Spleen (tissue), 11 donors: Measurements from ENCODE around the gene GGTLC2. TPM values are rescaled to one million over a fixed set of nuclear protein-coding genes. Genes with fewer than 3 reads are reported as not detected.
A peak's percentile ranks its signal among the peaks of the same experiment; 100 is the strongest.

Experiments
- DNase-seq: peaks from one replicate; pipeline ENCODE4 v3.0.0-alpha.2; 2020
- H3K27ac ChIP-seq, 8 donors: fragments of 200-600 bp; sonication (generic) in 7 of 8; 1 replicate in 4 of 8; 2 replicates in 4 of 8; pipeline versions ENCODE4 v1.5.0 to v1.8.0; 2016 to 2021; ENCODE audit warnings: inconsistent platforms in 4 of 8, mild to moderate bottlenecking in 4 of 8, moderate library complexity in 1 of 8
- H3K27me3 ChIP-seq, 7 donors: fragments of 200-600 bp; sonication (generic) in 6 of 7; replicated peaks in 1 of 7; 1 replicate in 4 of 7; 2 replicates in 3 of 7; pipeline versions ENCODE4 v1.5.0 to v1.8.0; 2016 to 2021; ENCODE audit warnings: inconsistent platforms in 3 of 7, mild to moderate bottlenecking in 1 of 7
- H3K36me3 ChIP-seq, 6 donors: fragments of 200-600 bp; sonication (generic) in 5 of 6; 1 replicate in 4 of 6; 2 replicates in 2 of 6; pipeline versions ENCODE4 v1.5.0 to v1.8.0; 2016 to 2021; ENCODE audit warnings: inconsistent platforms in 2 of 6
- H3K4me1 ChIP-seq, 6 donors: fragments of 200-600 bp; sonication (generic) in 5 of 6; 1 replicate in 3 of 6; 2 replicates in 3 of 6; pipeline versions ENCODE4 v1.5.0 to v1.8.0; 2016 to 2021; ENCODE audit warnings: inconsistent platforms in 3 of 6
- H3K4me3 ChIP-seq, 8 donors: fragments of 200-600 bp; sonication (generic) in 7 of 8; 1 replicate in 4 of 8; 2 replicates in 4 of 8; pipeline versions ENCODE4 v1.5.0 to v1.8.0; 2016 to 2021; ENCODE audit warnings: inconsistent platforms in 4 of 8, mild to moderate bottlenecking in 4 of 8, moderate library complexity in 2 of 8
- H3K9me3 ChIP-seq, 8 donors: fragments of 200-600 bp; sonication (generic) in 7 of 8; 1 replicate in 4 of 8; 2 replicates in 4 of 8; pipeline versions ENCODE4 v1.5.0 to v1.8.0; 2016 to 2021; ENCODE audit warnings: inconsistent platforms in 4 of 8
- CTCF ChIP-seq, 11 experiments: fragments of 200-600 bp in 7 of 11; fragments of 450-650 bp in 4 of 11; sonication (generic) in 4 of 11; IDR thresholded peaks in 8 of 11; conservative IDR thresholded peaks in 3 of 11; 1 replicate in 7 of 11; 2 replicates in 4 of 11; pipeline versions ENCODE4 v1.4.0 to v1.8.0; 2016 to 2021; ENCODE audit warnings: antibody characterized with exemption in 11 of 11, inconsistent platforms in 4 of 11, mild to moderate bottlenecking in 1 of 11
- POLR2A ChIP-seq, 3 donors: fragments of 450-650 bp; IDR thresholded peaks; one replicate each; pipeline ENCODE4 v1.5.1; 2017; ENCODE audit warnings: antibody characterized with exemption in 3 of 3, mild to moderate bottlenecking in 1 of 3
- POLR2AphosphoS5 ChIP-seq, 3 donors: sonication (generic); formaldehyde crosslinking; IDR thresholded peaks; one replicate each; pipeline ENCODE4 v1.5.1; 2017; ENCODE audit warnings: antibody characterized with exemption in 3 of 3
- WGBS, 5 donors: extraction: QIAGEN DNeasy Blood & Tissue Kit in 3 of 5; methylation state at CpG; one replicate each; pipeline versions ENCODE4 v1.1.5 to v1.1.7; 2013 to 2018; 5-methylcytosine and 5-hydroxymethylcytosine counted together
- intact Hi-C: fragments of 100-400 bp; cut with DNase I; formaldehyde crosslinking; loops from one replicate; pipeline ENCODE4 v1.15.0; 2023; ENCODE audit warnings: low total_unique reads
- polyA plus RNA-seq, 3 donors: library from polyadenylated mRNA; stranded (reverse); fragments of 200-250 nt; gene quantifications; one replicate each; pipeline ENCODE4 v1.2.1, GENCODE V29; 2013
- total RNA-seq, 7 donors: library from RNA; depleted of rRNA in 3 of 7; stranded (reverse); fragments of >200 nt in 3 of 7; fragmentation: NEBNext Ultra II Directional in 4 of 7; extraction: Animal tissue kit (Norgen Biotek cat#: 25700) in 4 of 7; gene quantifications; one replicate each; pipeline versions ENCODE4 v1.1.0 to v1.2.1, GENCODE V29; 2016 to 2021
- donor health status: healthy with polysubstance abuse.
- donor health status: DM: no; HTN: no; CAD: no; lungs with moderate emphysema.
- donor health status: DM: no; HTN: no; CAD: no.
- donor health status: Bipolar disorder and iron deficiency.
- donor health status: healthy.
- donor health status: DM: no; HTN: no; CAD: no.
- donor health status: DM: yes; HTN: yes; CAD: no.

Gene GGTLC2
- total and polyA plus RNA-seq, 10 donors, result not detected

- intact Hi-C loops, result no loop called here
- peaks cover 0 to 9% (median 3%) of the 10 kb centered on the region in 8 donors for H3K9me3 ChIP-seq
- no peak overlapping the region for H3K4me3 ChIP-seq
- no peaks in the 10 kb centered on the region for H3K36me3 ChIP-seq
- H3K27me3 ChIP-seq, result no peaks in the 10 kb centered on the region
- TF ChIP-seq CTCF (IDR thresholded peaks at IDR 0.05 in 8 of 11, conservative IDR thresholded peaks at IDR 0.05 in 3 of 11) (peak in 9 of 11 experiments; percentile 7 to 59 (median 51)), POLR2A (IDR thresholded peaks at IDR 0.05) (no peak), POLR2AphosphoS5 (IDR thresholded peaks at IDR 0.05) (no peak)
- H3K27ac ChIP-seq, result no peak overlapping the region
- no peaks in the 10 kb centered on the region for H3K4me1 ChIP-seq
- DNase-seq, result no peak
- WGBS, 5 donors, result 57 to 71% (median 58%) methylated on average over 4 to 7 of the region's 7 CpGs
These were observed 22.1 kb downstream of the GGTLC2 start for GRCh38 chr22:22666307-22667091.

- peaks cover 0 to 9% (median 3%) of the 10 kb centered on the region in 8 donors for H3K9me3 ChIP-seq
These were observed 23.8 kb downstream of the GGTLC2 start for GRCh38 chr22:22667966-22668880.

GRCh38 chr22:22669093-22669492 lies 24.7 kb downstream of the GGTLC2 start:
- no peak for TF ChIP-seq POLR2A (IDR thresholded peaks at IDR 0.05)
- no peak for TF ChIP-seq POLR2AphosphoS5 (IDR thresholded peaks at IDR 0.05)
- TF ChIP-seq CTCF (IDR thresholded peaks at IDR 0.05 in 8 of 11, conservative IDR thresholded peaks at IDR 0.05 in 3 of 11), result no peak
- Histone ChIP-seq H3K4me1 (no peaks in the 10 kb centered on the region), H3K27me3 (no peaks in the 10 kb centered on the region), H3K36me3 (no peaks in the 10 kb centered on the region), H3K27ac (no peak overlapping the region), H3K9me3 (peaks cover 0 to 9% (median 3%) of the 10 kb centered on the region in 8 donors), H3K4me3 (no peak overlapping the region)
- intact Hi-C loops, result no loop called here
- no peak for DNase-seq
- WGBS, 5 donors, result 82 to 97% (median 90%) methylated on average over 2 of the region's 2 CpGs

More at GRCh38 chr22:22667966-22668880, 23.8 kb downstream of the GGTLC2 start:
- DNase-seq, result no peak
- H3K4me3 ChIP-seq, result no peak overlapping the region
- intact Hi-C loops, result no loop called here
- H3K36me3 ChIP-seq, result no peaks in the 10 kb centered on the region
- no peaks in the 10 kb centered on the region for H3K27me3 ChIP-seq
- WGBS, 5 donors, result 74 to 88% (median 84%) methylated on average over 10 to 11 of the region's 11 CpGs
- H3K4me1 ChIP-seq, result no peaks in the 10 kb centered on the region
- H3K27ac ChIP-seq, result no peak overlapping the region
- TF ChIP-seq CTCF (IDR thresholded peaks at IDR 0.05 in 8 of 11, conservative IDR thresholded peaks at IDR 0.05 in 3 of 11) (no peak), POLR2A (IDR thresholded peaks at IDR 0.05) (no peak), POLR2AphosphoS5 (IDR thresholded peaks at IDR 0.05) (no peak)
